Measurements from ENCODE around the gene ABHD8. TPM values are rescaled to one million over a fixed set of nuclear protein-coding genes. Genes with fewer than 3 reads are reported as not detected.
"Not testable (repeated sequence)": the region's sequence is repeated elsewhere in the genome, so short reads cannot be mapped to it uniquely, and the experiment has no call there.

Gene ABHD8
- polyA plus RNA-seq, 1 donor from 2014 or later: 8.5 TPM

- H3K9me3 Mint-ChIP-seq: no peaks in the 10 kb centered on the region
- H3K36me3 Mint-ChIP-seq: no peaks in the 10 kb centered on the region
- peak overlapping the region in 1 of 3 donors; percentile 94 for H3K27ac Mint-ChIP-seq
- peaks cover 27 to 28% (median 28%) of the 10 kb centered on the region in 3 donors for H3K4me1 Mint-ChIP-seq
- H3K27me3 Mint-ChIP-seq: no peaks in the 10 kb centered on the region
- peak overlapping the region in 3 of 4 donors; percentile 77 to 100 (median 88) for H3K4me3 Mint-ChIP-seq
Observed at GRCh38 chr19:17303940-17304267, 679 bp upstream of the ABHD8 start.

GRCh38 chr19:17302391-17303166 is 646 bp downstream of the ABHD8 start:
- Mint-ChIP-seq H3K4me1 (peaks cover 22 to 28% (median 24%) of the 10 kb centered on the region in 3 donors), H3K27me3 (no peaks in the 10 kb centered on the region), H3K4me3 (peak overlapping the region; percentile 77 to 100 (median 90)), H3K36me3 (no peaks in the 10 kb centered on the region), H3K9me3 (no peaks in the 10 kb centered on the region), H3K27ac (peak overlapping the region in 2 of 3 donors; percentile 63 to 86)

GRCh38 chr19:17300992-17301619 is 2.1 kb downstream of the ABHD8 start:
- H3K4me1 Mint-ChIP-seq: peaks cover 18 to 28% (median 19%) of the 10 kb centered on the region in 3 donors
- H3K9me3 Mint-ChIP-seq: no peaks in the 10 kb centered on the region
- no peaks in the 10 kb centered on the region for H3K27me3 Mint-ChIP-seq
- H3K36me3 Mint-ChIP-seq: no peaks in the 10 kb centered on the region
- H3K27ac Mint-ChIP-seq: no peak overlapping the region
- H3K4me3 Mint-ChIP-seq: peak overlapping the region in 1 of 4 donors; percentile 27

GRCh38 chr19:17296976-17297375 is 6.2 kb downstream of the ABHD8 start:
- no peaks in the 10 kb centered on the region for H3K36me3 Mint-ChIP-seq
- no peak overlapping the region for H3K4me3 Mint-ChIP-seq
- no peaks in the 10 kb centered on the region for H3K27me3 Mint-ChIP-seq
- no peak overlapping the region for H3K27ac Mint-ChIP-seq
- no peaks in the 10 kb centered on the region for H3K9me3 Mint-ChIP-seq
- peaks cover under 1 to 4% (median 1%) of the 10 kb centered on the region in 3 donors for H3K4me1 Mint-ChIP-seq

GRCh38 chr19:17296273-17296672 is 7.0 kb downstream of the ABHD8 start:
- H3K9me3 Mint-ChIP-seq: no peaks in the 10 kb centered on the region
- H3K27me3 Mint-ChIP-seq: no peaks in the 10 kb centered on the region
- no peak overlapping the region for H3K27ac Mint-ChIP-seq
- no peak overlapping the region for H3K4me3 Mint-ChIP-seq
- H3K4me1 Mint-ChIP-seq: peaks cover 0 to 3% (median 0%) of the 10 kb centered on the region in 3 donors
- no peaks in the 10 kb centered on the region for H3K36me3 Mint-ChIP-seq

- not testable (repeated sequence) for H3K9me3 Mint-ChIP-seq, H3K27ac Mint-ChIP-seq, H3K4me1 Mint-ChIP-seq, H3K4me3 Mint-ChIP-seq, H3K36me3 Mint-ChIP-seq, H3K27me3 Mint-ChIP-seq
Observed at GRCh38 chr19:17295551-17295950, 7.7 kb downstream of the ABHD8 start.

GRCh38 chr19:17294051-17294891 is 9.0 kb downstream of the ABHD8 start:
- Mint-ChIP-seq H3K27ac (peak overlapping the region in 1 of 3 donors; percentile 23), H3K4me3 (peak overlapping the region in 1 of 4 donors; percentile 12), H3K4me1 (peaks cover 0 to 3% (median 0%) of the 10 kb centered on the region in 3 donors), H3K36me3 (no peaks in the 10 kb centered on the region), H3K27me3 (no peaks in the 10 kb centered on the region), H3K9me3 (no peaks in the 10 kb centered on the region)

DNA sequence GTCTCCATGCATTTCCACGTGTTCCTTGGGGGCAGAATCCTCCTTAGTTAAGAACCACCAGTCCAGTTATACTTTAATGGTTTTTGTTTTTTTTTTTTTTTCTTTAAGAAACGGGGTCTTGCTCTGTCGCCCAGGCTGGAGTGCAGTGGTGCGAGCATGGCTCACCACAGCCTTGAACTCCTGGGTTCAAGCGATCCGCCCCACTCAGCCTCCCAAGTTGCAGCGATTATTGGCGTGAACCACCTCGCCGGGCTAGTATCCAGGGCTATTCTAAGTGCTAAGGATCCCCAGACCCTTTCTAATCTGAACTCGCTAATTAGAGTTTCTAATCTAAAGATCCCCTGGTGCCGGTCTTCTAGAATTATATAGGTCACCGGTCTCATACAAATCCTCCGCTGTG is 9.6 kb downstream of the ABHD8 start:
- Mint-ChIP-seq H3K36me3 (no peaks in the 10 kb centered on the region), H3K4me1 (peaks cover 0 to 3% (median 0%) of the 10 kb centered on the region in 3 donors), H3K27ac (no peak overlapping the region), H3K9me3 (no peaks in the 10 kb centered on the region), H3K4me3 (no peak overlapping the region), H3K27me3 (no peaks in the 10 kb centered on the region)

DNA sequence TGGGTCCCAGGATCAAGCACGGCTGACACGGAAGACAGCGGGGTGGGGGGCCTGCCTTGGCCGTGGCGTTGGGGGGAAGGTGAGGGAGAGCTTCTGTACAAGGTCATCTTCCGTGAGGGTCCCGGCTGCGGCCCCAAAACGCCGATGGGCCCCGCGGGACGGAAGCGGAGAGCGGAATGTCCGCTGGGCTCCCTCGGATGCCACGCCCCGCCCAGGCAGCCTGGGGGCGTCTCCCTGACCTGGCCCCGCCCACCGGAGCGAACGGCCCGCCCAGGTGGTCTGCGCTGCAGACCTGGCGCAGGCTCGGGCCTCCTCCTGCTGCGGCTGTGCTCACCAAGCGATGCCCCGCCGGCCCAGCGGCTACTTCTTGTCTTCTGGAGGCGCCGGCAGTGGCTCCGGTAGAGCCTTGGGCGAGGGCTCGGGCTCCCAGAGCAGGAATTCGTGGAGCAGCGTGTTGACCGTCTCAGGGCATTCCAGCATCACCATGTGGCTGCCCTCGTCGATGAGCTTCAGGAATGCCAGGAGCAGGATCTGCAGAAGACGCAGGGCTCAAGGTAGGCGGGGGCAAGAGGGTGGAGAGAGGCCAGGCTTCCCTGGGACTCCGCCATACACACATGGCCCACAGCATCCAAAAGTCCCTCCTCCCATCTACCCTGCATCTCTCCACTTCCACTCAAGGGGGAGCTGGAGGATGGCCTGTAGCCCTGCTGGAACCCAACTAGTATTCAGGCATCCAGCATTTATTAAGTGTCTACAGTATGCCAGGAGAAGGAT is 10.7 kb downstream of the ABHD8 start:
- Mint-ChIP-seq H3K27ac (peak overlapping the region in 2 of 3 donors; percentile 3 to 39), H3K4me3 (peak overlapping the region; percentile 73 to 95 (median 90)), H3K27me3 (no peaks in the 10 kb centered on the region), H3K36me3 (no peaks in the 10 kb centered on the region), H3K9me3 (no peaks in the 10 kb centered on the region), H3K4me1 (peaks cover 0 to 3% (median 0%) of the 10 kb centered on the region in 3 donors)

- no peak overlapping the region for H3K27ac Mint-ChIP-seq
- H3K4me3 Mint-ChIP-seq: no peak overlapping the region
- H3K27me3 Mint-ChIP-seq: no peaks in the 10 kb centered on the region
- H3K4me1 Mint-ChIP-seq: peaks cover 0 to 3% (median 0%) of the 10 kb centered on the region in 3 donors
- no peaks in the 10 kb centered on the region for H3K36me3 Mint-ChIP-seq
- no peaks in the 10 kb centered on the region for H3K9me3 Mint-ChIP-seq
Observed at GRCh38 chr19:17289489-17289888, 13.7 kb downstream of the ABHD8 start.

GRCh38 chr19:17286752-17287151 is 16.5 kb downstream of the ABHD8 start:
- Mint-ChIP-seq H3K4me3 (peak overlapping the region in 1 of 4 donors; percentile 8), H3K27ac (no peak overlapping the region), H3K27me3 (no peaks in the 10 kb centered on the region), H3K9me3 (no peaks in the 10 kb centered on the region), H3K36me3 (no peaks in the 10 kb centered on the region), H3K4me1 (peaks cover 0 to 2% (median 0%) of the 10 kb centered on the region in 3 donors)

- no peaks in the 10 kb centered on the region for H3K9me3 Mint-ChIP-seq
- H3K27ac Mint-ChIP-seq: no peak overlapping the region
- H3K27me3 Mint-ChIP-seq: no peaks in the 10 kb centered on the region
- H3K36me3 Mint-ChIP-seq: no peaks in the 10 kb centered on the region
- H3K4me3 Mint-ChIP-seq: peak overlapping the region in 1 of 4 donors; percentile 8
- H3K4me1 Mint-ChIP-seq: peaks cover 0 to 4% (median 0%) of the 10 kb centered on the region in 3 donors
Observed at GRCh38 chr19:17286263-17286662, 17.0 kb downstream of the ABHD8 start.

DNA sequence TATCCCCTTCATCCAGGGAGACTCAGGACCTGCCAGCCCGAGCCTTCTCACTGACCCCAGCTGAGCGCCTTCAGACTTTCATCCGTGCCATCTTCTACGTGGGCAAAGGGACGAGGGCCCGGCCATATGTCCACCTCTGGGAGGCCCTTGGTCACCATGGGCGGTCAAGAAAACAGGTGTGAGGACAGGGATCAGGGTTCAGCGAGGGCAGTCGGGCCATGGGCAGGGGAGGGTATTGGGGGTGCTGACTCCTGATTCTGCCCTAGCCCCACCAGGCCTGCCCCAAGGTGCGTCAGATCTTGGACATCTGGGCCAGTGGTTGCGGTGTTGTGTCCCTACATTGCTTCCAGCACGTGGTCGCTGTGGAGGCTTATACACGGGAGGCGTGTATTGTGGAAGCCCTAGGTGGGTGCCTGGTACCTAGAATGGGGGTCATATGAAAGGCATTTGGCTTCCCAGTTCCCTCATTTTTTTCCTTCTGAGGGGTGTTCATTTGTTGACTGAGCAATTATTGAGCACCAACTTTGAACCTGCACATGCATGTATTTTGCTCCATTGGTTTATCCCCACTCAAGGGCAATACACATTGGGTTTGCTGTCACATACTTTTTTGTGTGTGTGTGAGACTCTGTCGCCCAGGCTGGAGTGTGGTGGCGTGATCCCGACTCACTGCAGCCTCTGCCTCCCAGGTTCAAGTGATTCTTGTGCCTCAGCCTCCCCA is 17.6 kb downstream of the ABHD8 start:
- Mint-ChIP-seq H3K4me3 (no peak overlapping the region), H3K27ac (peak overlapping the region in 1 of 3 donors; percentile 71), H3K27me3 (no peaks in the 10 kb centered on the region), H3K9me3 (no peaks in the 10 kb centered on the region), H3K4me1 (peaks cover 0 to 4% (median 0%) of the 10 kb centered on the region in 3 donors), H3K36me3 (no peaks in the 10 kb centered on the region)

DNA sequence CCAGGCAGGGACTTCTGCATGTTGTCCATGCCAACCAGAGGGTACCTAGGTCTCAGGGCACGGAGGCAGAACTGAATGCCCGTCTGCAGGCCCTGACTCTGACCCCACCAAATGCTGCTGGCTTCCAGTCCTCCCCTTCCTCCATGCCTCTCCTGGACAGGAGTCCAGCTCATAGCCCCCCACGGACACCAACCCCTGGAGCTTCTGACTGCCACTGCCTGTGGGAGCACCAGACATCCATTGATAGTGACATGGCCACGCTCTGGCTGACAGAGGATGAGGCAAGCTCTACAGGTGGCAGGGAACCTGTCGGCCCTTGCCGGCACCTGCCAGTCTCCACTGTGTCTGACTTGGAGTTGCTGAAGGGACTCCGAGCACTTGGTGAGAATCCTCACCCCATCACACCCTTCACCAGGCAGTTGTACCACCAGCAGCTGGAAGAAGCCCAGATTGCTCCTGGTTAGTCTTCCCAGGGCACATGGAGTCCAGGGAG is 19.7 kb downstream of the ABHD8 start:
- Mint-ChIP-seq H3K27ac (no peak overlapping the region), H3K36me3 (no peaks in the 10 kb centered on the region), H3K9me3 (no peaks in the 10 kb centered on the region), H3K27me3 (no peaks in the 10 kb centered on the region), H3K4me3 (peak overlapping the region in 3 of 4 donors; percentile 21 to 90 (median 70)), H3K4me1 (peaks cover 0 to 4% (median 0%) of the 10 kb centered on the region in 3 donors)

Data from IgD-negative memory B cell (primary cell).